Measurements from ENCODE around the gene GPC4.

GPC4 gene

GRCh38 chrX:133437356-133437755 lies 22.1 kb upstream of the GPC4 start:
- no peak for ATAC-seq

DNA sequence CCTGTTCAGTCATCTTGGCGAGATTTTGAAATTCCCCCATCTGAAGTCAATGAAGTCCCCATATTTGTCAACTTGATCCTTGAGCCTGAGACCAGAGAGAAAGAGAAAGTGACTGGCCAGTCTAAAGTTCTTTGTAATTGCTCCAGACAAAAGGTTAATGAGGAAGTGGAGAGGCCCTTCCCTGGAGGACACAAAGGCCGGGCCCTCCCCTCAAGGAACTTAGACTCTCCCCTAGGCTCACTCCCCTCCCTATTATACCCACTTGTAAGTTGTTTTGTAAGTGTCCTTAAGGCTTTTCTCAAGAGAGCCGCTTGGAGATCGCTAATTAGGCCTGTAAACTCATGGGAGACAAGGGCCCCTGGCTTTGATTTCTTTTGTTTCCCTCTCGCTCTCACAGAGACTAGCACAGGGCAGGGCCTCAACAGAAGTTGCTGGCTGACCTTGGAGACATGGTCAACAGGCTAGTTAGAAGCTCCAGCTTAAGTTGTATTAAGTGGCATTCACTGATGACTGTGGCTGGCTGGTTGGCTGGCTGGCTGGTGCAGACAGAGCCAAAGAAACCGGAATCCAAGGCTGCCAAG lies 20.3 kb upstream of the GPC4 start:
- no peak for TF ChIP-seq SNAI2 (CRISPR knock-in tag; IDR thresholded peaks at IDR 0.05)
- no peak for TF ChIP-seq CSDC2 (CRISPR knock-in tag; IDR thresholded peaks at IDR 0.05)
- no peak for TF ChIP-seq ZFP3 (CRISPR knock-in tag; IDR thresholded peaks at IDR 0.05)
- no peak for TF ChIP-seq ZNF8 (CRISPR knock-in tag; IDR thresholded peaks at IDR 0.05)
- no peak for TF ChIP-seq ZNF70 (CRISPR knock-in tag; IDR thresholded peaks at IDR 0.05)
- no peak for TF ChIP-seq TOX (CRISPR knock-in tag; IDR thresholded peaks at IDR 0.05; ENCODE audit: borderline replicate concordance)

More at GRCh38 chrX:133437356-133437755, 22.1 kb upstream of the GPC4 start:
- TF ChIP-seq ZFP30 (CRISPR knock-in tag; IDR thresholded peaks at IDR 0.05) (no peak), ESRRG (CRISPR knock-in tag; IDR thresholded peaks at IDR 0.05) (no peak), TSHZ2 (CRISPR knock-in tag; IDR thresholded peaks at IDR 0.05) (no peak), ZNF70 (CRISPR knock-in tag; IDR thresholded peaks at IDR 0.05) (no peak), CSRNP3 (CRISPR knock-in tag; IDR thresholded peaks at IDR 0.05) (no peak), PATZ1 (CRISPR knock-in tag; IDR thresholded peaks at IDR 0.05; ENCODE audit: borderline replicate concordance) (no peak), ZFP3 (CRISPR knock-in tag; IDR thresholded peaks at IDR 0.05) (no peak), TCF4 (CRISPR knock-in tag; IDR thresholded peaks at IDR 0.05; ENCODE audit: borderline replicate concordance) (no peak), TOX (CRISPR knock-in tag; IDR thresholded peaks at IDR 0.05; ENCODE audit: borderline replicate concordance) (no peak), ZNF565 (CRISPR knock-in tag; conservative IDR thresholded peaks at IDR 0.05; ENCODE audit: low read depth) (no peak)
- TF ChIP-seq, protein P1, sequence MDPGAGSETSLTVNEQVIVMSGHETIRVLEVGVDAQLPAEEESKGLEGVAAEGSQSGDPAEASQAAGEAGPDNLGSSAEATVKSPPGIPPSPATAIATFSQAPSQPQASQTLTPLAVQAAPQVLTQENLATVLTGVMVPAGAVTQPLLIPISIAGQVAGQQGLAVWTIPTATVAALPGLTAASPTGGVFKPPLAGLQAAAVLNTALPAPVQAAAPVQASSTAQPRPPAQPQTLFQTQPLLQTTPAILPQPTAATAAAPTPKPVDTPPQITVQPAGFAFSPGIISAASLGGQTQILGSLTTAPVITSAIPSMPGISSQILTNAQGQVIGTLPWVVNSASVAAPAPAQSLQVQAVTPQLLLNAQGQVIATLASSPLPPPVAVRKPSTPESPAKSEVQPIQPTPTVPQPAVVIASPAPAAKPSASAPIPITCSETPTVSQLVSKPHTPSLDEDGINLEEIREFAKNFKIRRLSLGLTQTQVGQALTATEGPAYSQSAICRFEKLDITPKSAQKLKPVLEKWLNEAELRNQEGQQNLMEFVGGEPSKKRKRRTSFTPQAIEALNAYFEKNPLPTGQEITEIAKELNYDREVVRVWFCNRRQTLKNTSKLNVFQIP (CRISPR knock-in tag; IDR thresholded peaks at IDR 0.05; ENCODE audit: borderline replicate concordance, low read depth): no peak

DNA sequence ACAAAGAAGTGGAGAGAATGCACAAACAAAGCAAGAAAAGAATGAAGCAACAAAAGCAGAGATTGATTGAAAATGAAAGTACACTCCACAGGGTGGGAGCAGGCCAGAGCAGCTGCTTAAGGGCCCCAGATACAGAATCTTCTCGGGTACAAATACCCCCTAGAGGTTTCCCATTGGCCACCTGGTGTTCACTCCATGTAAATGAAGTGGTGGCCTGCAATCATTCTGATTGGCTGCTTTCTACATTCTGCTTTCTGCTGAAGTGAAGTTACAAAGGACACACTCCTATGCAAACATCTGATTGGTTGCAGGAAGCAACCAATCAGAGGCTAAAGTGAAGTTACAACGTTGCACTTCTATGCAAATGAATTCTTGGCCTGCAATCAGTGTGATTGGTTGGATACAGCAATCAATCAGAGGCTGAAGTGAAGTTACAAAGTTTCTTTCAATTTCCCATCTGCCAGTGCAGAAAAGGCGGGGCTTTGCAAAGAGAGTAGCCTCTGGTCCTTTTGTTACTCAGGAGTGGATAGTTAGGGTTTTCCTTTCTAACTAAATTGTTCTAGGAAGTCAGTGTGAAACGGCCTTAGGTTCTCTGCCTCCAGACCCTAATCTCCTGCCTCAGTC lies 19.0 kb upstream of the GPC4 start:
- TF ChIP-seq CSRNP3 (CRISPR knock-in tag; IDR thresholded peaks at IDR 0.05) (no peak), ZNF565 (CRISPR knock-in tag; conservative IDR thresholded peaks at IDR 0.05; ENCODE audit: low read depth) (no peak), ZC3H10 (CRISPR knock-in tag; IDR thresholded peaks at IDR 0.05) (no peak), PATZ1 (CRISPR knock-in tag; IDR thresholded peaks at IDR 0.05; ENCODE audit: borderline replicate concordance) (no peak), OSR1 (CRISPR knock-in tag; IDR thresholded peaks at IDR 0.05) (no peak), ESRRG (CRISPR knock-in tag; IDR thresholded peaks at IDR 0.05) (no peak), ZFP3 (CRISPR knock-in tag; IDR thresholded peaks at IDR 0.05) (no peak), TCF4 (CRISPR knock-in tag; IDR thresholded peaks at IDR 0.05; ENCODE audit: borderline replicate concordance) (no peak)

More for the DNA sequence above, 20.3 kb upstream of the GPC4 start:
- ATAC-seq: no peak

More for the DNA sequence above, 19.0 kb upstream of the GPC4 start:
- no peak for ATAC-seq
